Right lobe of liver (tissue), 4 donors: ENCODE results near the gene PREX1.

Experiments
- CTCF ChIP-seq, 4 donors: fragments of 200-600 bp in 3 of 4; fragments of 450-650 bp in 1 of 4; IDR thresholded peaks; one replicate each; pipeline versions ENCODE4 v1.5.1 to v1.8.0; 2016 to 2022; ENCODE audit warnings: antibody characterized with exemption in 4 of 4, mild to moderate bottlenecking in 2 of 4
- POLR2A ChIP-seq: fragments of 450-650 bp; IDR thresholded peaks from one replicate; pipeline ENCODE4 v1.6.1; 2017; ENCODE audit warnings: antibody characterized with exemption, mild to moderate bottlenecking
- donor health status: DM: no; HTN: no; CAD: no.
- donor health status: DM: no; HTN: no; CAD: no.
- donor health status: DM: no; HTN: yes; CAD: no.

GRCh38 chr20:48864254-48864653, 36.5 kb upstream of the PREX1 start:
- no peak for TF ChIP-seq CTCF (IDR thresholded peaks at IDR 0.05)
- TF ChIP-seq POLR2A = no peak
